ENCODE results near the gene GRHL1. TPM values are rescaled to one million over a fixed set of nuclear protein-coding genes. Genes with fewer than 3 reads are reported as not detected.

The GRHL1 gene
- total and polyA plus RNA-seq, 2 of the 4 experiments (the other 2 are of a cell fraction): 0.18 to 0.21 TPM

DNA sequence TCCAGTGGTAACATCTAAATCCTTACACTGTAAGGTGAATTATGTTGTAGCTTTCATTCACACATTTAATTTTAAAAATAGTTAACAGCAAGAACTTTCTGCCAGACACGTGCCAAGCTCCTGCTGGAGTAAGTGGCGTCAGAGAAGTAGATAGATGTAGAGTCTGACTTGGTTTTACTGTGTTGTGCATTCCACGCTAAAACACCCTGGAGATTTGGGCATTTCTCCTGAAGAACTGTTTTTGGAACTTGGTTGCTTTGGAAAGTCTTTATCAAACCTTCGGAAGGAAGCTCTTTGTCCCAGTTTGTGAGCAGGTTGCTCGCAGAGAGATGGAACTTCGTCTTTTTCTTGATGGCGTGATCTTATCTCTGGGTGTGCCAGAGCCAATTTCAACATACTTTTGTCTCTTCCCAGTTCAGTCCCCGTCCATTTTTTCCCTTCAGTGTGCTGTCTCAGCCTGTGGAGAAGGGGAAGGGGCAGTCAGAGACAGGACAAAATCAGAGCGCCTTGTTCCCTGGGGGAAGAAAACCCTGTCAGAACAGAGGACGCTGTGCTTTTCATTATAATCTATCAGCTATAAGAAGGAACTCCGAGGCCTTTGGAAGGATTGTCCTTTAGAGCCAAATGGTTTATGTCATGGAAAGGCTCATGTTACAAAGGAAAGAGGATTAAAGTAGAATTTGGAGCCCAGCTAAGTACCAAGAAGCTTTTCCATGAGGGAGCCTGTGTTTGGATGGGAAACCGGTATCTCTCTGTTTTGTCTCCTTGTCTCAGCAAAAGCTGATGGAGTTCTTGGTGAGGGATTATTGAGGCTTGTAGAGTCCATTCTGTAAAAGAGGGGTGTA lies 18.9 kb downstream of the GRHL1 start:
- H2BK5ac ChIP-seq (ENCODE audit: low read depth, low read length, poor library complexity, severe bottlenecking): peak overlapping the region; percentile 65
- intact Hi-C loops (cut with micrococcal nuclease) (no loop called here), in situ Hi-C loops (cut with MboI; ENCODE audit: low sequenced_read_pairs) (no loop called here), dilution Hi-C loops (cut with HindIII; ENCODE audit: low sequenced_read_pairs, unreplicated experiment) (no loop called here)
- no peaks in the 10 kb centered on the region for H3K9me3 ChIP-seq (ENCODE audit: control insufficient read depth, insufficient read depth, low read length)
- peak overlapping the region; percentile 75 for H4K5ac ChIP-seq (ENCODE audit: low read depth, low read length)
- no peaks in the 10 kb centered on the region for H3K79me1 ChIP-seq (ENCODE audit: low read depth in 1 of 2, low read length in 2 of 2)
- peaks cover 6% of the 10 kb centered on the region for H3K9me1 ChIP-seq (ENCODE audit: insufficient read depth, low read length)
- WGBS, 2 experiments (ENCODE audit: extremely low coverage in 2 of 2, insufficient read length in 1 of 2): 56% methylated on average over 2 of the region's 12 CpGs; no CpG with 5 or more reads in 1 of the 2 experiments
- peak overlapping the region; percentile 21 for H2BK120ac ChIP-seq (ENCODE audit: low read depth, low read length)
- H3K14ac ChIP-seq (replicated peaks; ENCODE audit: low read depth, low read length): peak overlapping the region; percentile 49; the same call in 1 of the 2 replicates
- ChIA-PET POLR2A (ENCODE audit: unreplicated experiment) (no interaction called here), CTCF (interaction anchor here (0.7 kb wide), 1 partner anchor 66 kb away, joined by 3 read pairs; no protein-coding TSS in a partner anchor)
- H3K4me1 ChIP-seq (ENCODE audit: control insufficient read depth, insufficient read depth, low read length): peaks cover 32% of the 10 kb centered on the region
- H4K20me1 ChIP-seq (ENCODE audit: insufficient read depth, low read length): no peaks in the 10 kb centered on the region
- peak overlapping the region; percentile 56 for H2AFZ ChIP-seq (replicated peaks; ENCODE audit: low read length, poor library complexity)
- H2BK20ac ChIP-seq (ENCODE audit: low read depth, low read length): peak overlapping the region; percentile 40
- no peak overlapping the region for H2AK9ac ChIP-seq (replicated peaks; ENCODE audit: low read depth, low read length, poor library complexity)
- no TSS peak for BruUV-seq (replicated peaks)
- no peak overlapping the region for H3K9ac ChIP-seq (ENCODE audit: low read depth, low read length)
- H4K91ac ChIP-seq (ENCODE audit: insufficient read depth, low read depth, low read length): peak overlapping the region; percentile 41
- peak overlapping the region; percentile 57 for H3K4me2 ChIP-seq (ENCODE audit: low read depth, low read length)
- H2AK5ac ChIP-seq (ENCODE audit: low read depth, low read length): peak overlapping the region; percentile 48; the same call in 1 of the 2 replicates
- TF ChIP-seq SMC3 (IDR thresholded peaks at IDR 0.05; ENCODE audit: low read depth, low read length): no peak
- TF ChIP-seq, protein P1, sequence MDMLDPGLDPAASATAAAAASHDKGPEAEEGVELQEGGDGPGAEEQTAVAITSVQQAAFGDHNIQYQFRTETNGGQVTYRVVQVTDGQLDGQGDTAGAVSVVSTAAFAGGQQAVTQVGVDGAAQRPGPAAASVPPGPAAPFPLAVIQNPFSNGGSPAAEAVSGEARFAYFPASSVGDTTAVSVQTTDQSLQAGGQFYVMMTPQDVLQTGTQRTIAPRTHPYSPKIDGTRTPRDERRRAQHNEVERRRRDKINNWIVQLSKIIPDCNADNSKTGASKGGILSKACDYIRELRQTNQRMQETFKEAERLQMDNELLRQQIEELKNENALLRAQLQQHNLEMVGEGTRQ (IDR thresholded peaks at IDR 0.05; ENCODE audit: low read depth, low read length): no peak
- peak overlapping the region; percentile 26; the same call in 1 of the 3 replicates for H2BK15ac ChIP-seq (ENCODE audit: low read depth, low read length)
- no peaks in the 10 kb centered on the region for H3K36me3 ChIP-seq (ENCODE audit: control insufficient read depth, insufficient read depth, low read length)
- H3K23ac ChIP-seq (ENCODE audit: low read depth, low read length): no peak overlapping the region
- H3K27me3 ChIP-seq (ENCODE audit: control insufficient read depth, insufficient read depth, low read length): no peaks in the 10 kb centered on the region
- H3K4me3 ChIP-seq (ENCODE audit: insufficient read depth, low read depth, low read length): no peak overlapping the region
- DNase-seq (no peak), ATAC-seq (ENCODE audit: low read depth) (no peak)
- peak overlapping the region in 1 of 2 experiments; percentile 62; a peak in 1 of 4 replicates for H4K8ac ChIP-seq (ENCODE audit: low read depth in 2 of 2, low read length in 2 of 2)
- H3K27ac ChIP-seq (ENCODE audit: insufficient read depth, low read length): peak overlapping the region; percentile 76; the same call in 1 of the 2 replicates
- peak overlapping the region; percentile 64 for H3K18ac ChIP-seq (ENCODE audit: low read depth, low read length)
- H3K56ac ChIP-seq (ENCODE audit: extremely low read depth, insufficient read depth, low read length): no peak overlapping the region
- peak overlapping the region; percentile 62; the same call in 1 of the 2 replicates for H3K4ac ChIP-seq (ENCODE audit: low read depth, low read length)

All from IMR-90 (cell line).